ENCODE data around the gene CRYL1. TPM values are rescaled to one million over a fixed set of nuclear protein-coding genes. Genes with fewer than 3 reads are reported as not detected.

Gene CRYL1
- total and polyA plus RNA-seq, 2 of the 8 experiments (the other 6 are each of a cell fraction or from before 2014, with no cell fraction given): 1.9 to 6.4 TPM

- H3K56ac ChIP-seq (replicated peaks; ENCODE audit: insufficient read length, low read depth, low read length): no peak overlapping the region
- H2BK12ac ChIP-seq (ENCODE audit: low read depth, low read length): no peak overlapping the region
- no peak overlapping the region for H2BK120ac ChIP-seq (replicated peaks; ENCODE audit: low read depth, low read length)
- no peak overlapping the region for H3K4me3 ChIP-seq (ENCODE audit: extremely low read depth in 1 of 4, insufficient read depth in 2 of 4, low read depth in 3 of 4, low read length in 4 of 4)
- H3K4me1 ChIP-seq (replicated peaks in 1 of 4; ENCODE audit: control insufficient read depth in 3 of 4, insufficient read depth in 4 of 4, low read length in 3 of 4): peaks cover 0 to 3% (median 2%) of the 10 kb centered on the region in 4 experiments; a peak in 5 of 7 replicates
- 0 out of 2 replicates have a peak, but pooled peaks cover 2% of the 10 kb centered on the region for H3K23me2 ChIP-seq (ENCODE audit: low read depth, low read length)
- no peak overlapping the region for H2BK5ac ChIP-seq (ENCODE audit: low read depth, low read length)
- H2BK15ac ChIP-seq (ENCODE audit: low read length): no peak overlapping the region
- no peak overlapping the region for H3K27ac ChIP-seq (ENCODE audit: low read depth, low read length)
- H3K4ac ChIP-seq (replicated peaks; ENCODE audit: insufficient read length, low read depth, low read length): no peak overlapping the region
- DNase-seq (ENCODE audit: low read depth in 1 of 2, low spot score in 2 of 2) (no peak), FAIRE-seq (no peak)
- H4K5ac ChIP-seq (ENCODE audit: insufficient read length, low read depth, low read length): no peak overlapping the region
- H3K14ac ChIP-seq (ENCODE audit: insufficient read length): no peak overlapping the region
- no peak overlapping the region for H3K23ac ChIP-seq (ENCODE audit: insufficient read length)
- H4K8ac ChIP-seq (ENCODE audit: extremely low read depth, insufficient read depth, low read length): no peak overlapping the region
- H3K18ac ChIP-seq (ENCODE audit: extremely low read depth, low read length): no peak overlapping the region
- WGBS, 2 experiments (ENCODE audit: extremely low coverage in 1 of 2, insufficient coverage in 1 of 2, insufficient read length in 1 of 2, insufficient replicate concordance in 2 of 2, low coverage in 1 of 2, low lambda C conversion rate in 2 of 2, missing lambda C conversion rate in 1 of 2): 69% methylated on average over 4 of the region's 4 CpGs; no CpG with 5 or more reads in 1 of the 2 experiments
- no peaks in the 10 kb centered on the region for H3K79me1 ChIP-seq (ENCODE audit: low read depth, low read length)
- no peaks in the 10 kb centered on the region for H3K27me3 ChIP-seq (replicated peaks in 1 of 4; ENCODE audit: control insufficient read depth in 3 of 4, extremely low read depth in 1 of 4, insufficient read depth in 3 of 4, low read length in 3 of 4)
- H2AK5ac ChIP-seq (ENCODE audit: low read depth, low read length): no peak overlapping the region
- no peak overlapping the region for H2BK20ac ChIP-seq (ENCODE audit: low read length)
- H3K79me2 ChIP-seq (ENCODE audit: control insufficient read depth in 1 of 2, insufficient read depth in 2 of 2, low read length in 2 of 2): no peaks in the 10 kb centered on the region
- H2AFZ ChIP-seq (ENCODE audit: low read length): no peak overlapping the region
- ChIA-PET POLR2A (ENCODE audit: partially characterized antibody) (no interaction called here), CTCF (ENCODE audit: partially characterized antibody) (no interaction called here)
- H4K91ac ChIP-seq (replicated peaks; ENCODE audit: insufficient read length, low read length): no peak overlapping the region
- H4K20me1 ChIP-seq (replicated peaks in 1 of 2; ENCODE audit: control insufficient read depth in 1 of 2, insufficient read depth in 2 of 2, low read length in 2 of 2): no peaks in the 10 kb centered on the region
- H3K4me2 ChIP-seq (ENCODE audit: insufficient read depth in 1 of 2, low read depth in 2 of 2, low read length in 2 of 2): no peak overlapping the region
- H3K36me3 ChIP-seq (ENCODE audit: control insufficient read depth in 2 of 4, insufficient read depth in 4 of 4, low read length in 3 of 4): no peaks in the 10 kb centered on the region
- no peaks in the 10 kb centered on the region for H3K9me3 ChIP-seq (ENCODE audit: insufficient read depth in 2 of 2, low read depth in 1 of 2, low read length in 1 of 2)
- H3K9ac ChIP-seq (replicated peaks in 1 of 4; ENCODE audit: extremely low read depth in 1 of 4, low read depth in 3 of 4, low read length in 3 of 4): no peak overlapping the region
- no peak for TF ChIP-seq RXRA (IDR thresholded peaks at IDR 0.05; ENCODE audit: insufficient read depth, low read depth, low read length)
- TF ChIP-seq TCF12 (IDR thresholded peaks at IDR 0.05; ENCODE audit: low read depth, low read length): no peak
- TF ChIP-seq RAD21 (IDR thresholded peaks at IDR 0.05 in 1 of 2, conservative IDR thresholded peaks at IDR 0.05 in 1 of 2; ENCODE audit: low read depth in 2 of 2, low read length in 2 of 2): no peak
- TF ChIP-seq JUND (IDR thresholded peaks at IDR 0.05; ENCODE audit: low read length): no peak
- TF ChIP-seq SP2 (IDR thresholded peaks at IDR 0.05; ENCODE audit: low read length): no peak
- TF ChIP-seq SAP30 (IDR thresholded peaks at IDR 0.05; ENCODE audit: insufficient read depth, insufficient replicate concordance, low read length): no peak
- no peak for TF ChIP-seq POLR2A (IDR thresholded peaks at IDR 0.05; ENCODE audit: control extremely low read depth in 1 of 2, low read depth in 2 of 2, low read length in 2 of 2)
- TF ChIP-seq CBX8 (IDR thresholded peaks at IDR 0.05; ENCODE audit: borderline replicate concordance, low read depth, low read length): no peak
- TF ChIP-seq CTCF (IDR thresholded peaks at IDR 0.05; ENCODE audit: control extremely low read depth in 1 of 3, insufficient read depth in 1 of 3, low read depth in 1 of 3, low read length in 3 of 3): no peak
- no peak for TF ChIP-seq TBP (IDR thresholded peaks at IDR 0.05; ENCODE audit: low read depth, low read length)
- TF ChIP-seq BACH1 (IDR thresholded peaks at IDR 0.05; ENCODE audit: low read length): no peak
- TF ChIP-seq SP4 (IDR thresholded peaks at IDR 0.05; ENCODE audit: low read length): no peak
- TF ChIP-seq BRCA1 (IDR thresholded peaks at IDR 0.05; ENCODE audit: low read depth, low read length): no peak
Measured at GRCh38 chr13:20422362-20422761, 103.3 kb downstream of the CRYL1 start.
